Testis (tissue), 2 donors: ENCODE data around the gene IFITM10.

Experiments used
- CTCF ChIP-seq, 3 experiments: fragments of 450-650 bp in 2 of 3; fragments of 200-600 bp in 1 of 3; sonication (generic) in 1 of 3; IDR thresholded peaks; one replicate each; pipeline ENCODE4 v1.5.1; 2016 to 2019; ENCODE audit warnings: antibody characterized with exemption in 3 of 3, mild to moderate bottlenecking in 2 of 3, moderate library complexity in 1 of 3
- POLR2A ChIP-seq: fragments of 450-650 bp; IDR thresholded peaks from one replicate; pipeline ENCODE4 v1.6.1; 2017; ENCODE audit warnings: antibody characterized with exemption, mild to moderate bottlenecking, moderate library complexity

GRCh38 chr11:1753929-1754305, 3.5 kb upstream of the IFITM10 start:
- TF ChIP-seq CTCF (IDR thresholded peaks at IDR 0.05) (no peak), POLR2A (no peak)
